ENCODE data around the gene KRT40.

GRCh38 chr17:40960144-40960543 lies 24.0 kb downstream of the KRT40 start:
- no peak for TF ChIP-seq POLR2A (IDR thresholded peaks at IDR 0.05; ENCODE audit: low read depth, low read length)
- no peak for TF ChIP-seq MAX (IDR thresholded peaks at IDR 0.05; ENCODE audit: low read depth, low read length)
- TF ChIP-seq, protein P1, sequence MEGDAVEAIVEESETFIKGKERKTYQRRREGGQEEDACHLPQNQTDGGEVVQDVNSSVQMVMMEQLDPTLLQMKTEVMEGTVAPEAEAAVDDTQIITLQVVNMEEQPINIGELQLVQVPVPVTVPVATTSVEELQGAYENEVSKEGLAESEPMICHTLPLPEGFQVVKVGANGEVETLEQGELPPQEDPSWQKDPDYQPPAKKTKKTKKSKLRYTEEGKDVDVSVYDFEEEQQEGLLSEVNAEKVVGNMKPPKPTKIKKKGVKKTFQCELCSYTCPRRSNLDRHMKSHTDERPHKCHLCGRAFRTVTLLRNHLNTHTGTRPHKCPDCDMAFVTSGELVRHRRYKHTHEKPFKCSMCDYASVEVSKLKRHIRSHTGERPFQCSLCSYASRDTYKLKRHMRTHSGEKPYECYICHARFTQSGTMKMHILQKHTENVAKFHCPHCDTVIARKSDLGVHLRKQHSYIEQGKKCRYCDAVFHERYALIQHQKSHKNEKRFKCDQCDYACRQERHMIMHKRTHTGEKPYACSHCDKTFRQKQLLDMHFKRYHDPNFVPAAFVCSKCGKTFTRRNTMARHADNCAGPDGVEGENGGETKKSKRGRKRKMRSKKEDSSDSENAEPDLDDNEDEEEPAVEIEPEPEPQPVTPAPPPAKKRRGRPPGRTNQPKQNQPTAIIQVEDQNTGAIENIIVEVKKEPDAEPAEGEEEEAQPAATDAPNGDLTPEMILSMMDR (IDR thresholded peaks at IDR 0.05 in 2 of 3, conservative IDR thresholded peaks at IDR 0.05 in 1 of 3; ENCODE audit: control insufficient read depth in 2 of 3, extremely low read depth in 1 of 3, insufficient read depth in 1 of 3, low read depth in 3 of 3, low read length in 3 of 3) = no peak
- no peak for TF ChIP-seq YY1 (IDR thresholded peaks at IDR 0.05; ENCODE audit: low read depth, low read length)
- no peak for TF ChIP-seq EZH2 (IDR thresholded peaks at IDR 0.05; ENCODE audit: borderline replicate concordance, control insufficient read depth, low read depth, low read length)
- TF ChIP-seq RBBP5 (conservative IDR thresholded peaks at IDR 0.05) = no peak
